Cardiac fibroblast (primary cell): ENCODE measurements around the gene MYH3.

ENCODE experiments used
- DNase-seq, 2 donors: peaks; one replicate each; pipeline versions ENCODE4 v3.0.0 to v3.0.0-alpha.2; 2010; ENCODE audit warnings: low read depth in 2 of 2
- H3K4me3 ChIP-seq, 2 donors: replicated peaks in 1 of 2; 1 replicate in 1 of 2; 2 replicates in 1 of 2; pipeline ENCODE4 v1.5.1; 2011; ENCODE audit warnings: low read depth in 2 of 2, low read length in 2 of 2, mild to moderate bottlenecking in 2 of 2, moderate library complexity in 1 of 2
- CTCF ChIP-seq: IDR thresholded peaks from one replicate; pipeline ENCODE4 v1.5.1; 2011; ENCODE audit warnings: low read depth, mild to moderate bottlenecking, low read length, inconsistent platforms

Gene MYH3

GRCh38 chr17:10624969-10625368 lies 32.1 kb downstream of the MYH3 start:
- no peak for TF ChIP-seq CTCF
- DNase-seq = no peak
- H3K4me3 ChIP-seq = no peak overlapping the region

- DNase-seq = no peak
- TF ChIP-seq CTCF = no peak
- H3K4me3 ChIP-seq = no peak overlapping the region
Measured at GRCh38 chr17:10623737-10624338, 33.3 kb downstream of the MYH3 start.

- H3K4me3 ChIP-seq = no peak overlapping the region
- no peak for DNase-seq
- TF ChIP-seq CTCF = no peak
Measured at GRCh38 chr17:10622617-10623485, 34.3 kb downstream of the MYH3 start.

GRCh38 chr17:10621397-10621796 lies 35.7 kb downstream of the MYH3 start:
- DNase-seq = no peak
- TF ChIP-seq CTCF = no peak
- no peak overlapping the region for H3K4me3 ChIP-seq

GRCh38 chr17:10620823-10621222 lies 36.3 kb downstream of the MYH3 start:
- DNase-seq = no peak
- no peak for TF ChIP-seq CTCF

GRCh38 chr17:10618202-10618635 lies 38.9 kb downstream of the MYH3 start:
- TF ChIP-seq CTCF = peak; percentile 93
- H3K4me3 ChIP-seq = no peak overlapping the region
- peak; percentile 74 to 82 for DNase-seq

More at GRCh38 chr17:10620823-10621222, 36.3 kb downstream of the MYH3 start:
- no peak overlapping the region for H3K4me3 ChIP-seq
